Lung (tissue), 12 donors: ENCODE results near the gene GALNT16. TPM values are rescaled to one million over a fixed set of nuclear protein-coding genes. Genes with fewer than 3 reads are reported as not detected.

Experiments
- ATAC-seq: fragments of 200-7000 bp; cut with Tn5 transposase; one replicate; pipeline ENCODE4 v1.9.1; 2020; ENCODE audit warnings: moderate number of reproducible peaks; ENCODE audit not compliant: insufficient read depth, low FRiP score
- DNase-seq, 3 donors: peaks; one replicate each; pipeline ENCODE4 v3.0.0-alpha.2; 2013 to 2017
- H3K27ac ChIP-seq, 2 donors: one replicate each; pipeline ENCODE4 v1.5.1; 2013; ENCODE audit warnings: mild to moderate bottlenecking in 2 of 2, moderate library complexity in 2 of 2, control low read depth in 1 of 2, inconsistent platforms in 1 of 2, low read depth in 1 of 2, low read length in 1 of 2
- H3K27me3 ChIP-seq, 3 donors: one replicate each; pipeline ENCODE4 v1.5.1; 2013; ENCODE audit warnings: low read length in 2 of 3; ENCODE audit not compliant: control insufficient read depth in 3 of 3, insufficient read depth in 3 of 3
- H3K36me3 ChIP-seq, 4 donors: one replicate each; pipeline ENCODE4 v1.5.1; 2013; ENCODE audit warnings: low read length in 4 of 4, mild to moderate bottlenecking in 1 of 4, moderate library complexity in 1 of 4; ENCODE audit not compliant: control insufficient read depth in 4 of 4, insufficient read depth in 4 of 4
- H3K4me1 ChIP-seq, 5 donors: one replicate each; pipeline ENCODE4 v1.5.1; 2013; ENCODE audit warnings: low read length in 5 of 5, mild to moderate bottlenecking in 2 of 5, moderate library complexity in 1 of 5; ENCODE audit not compliant: control insufficient read depth in 5 of 5, insufficient read depth in 5 of 5
- H3K4me3 ChIP-seq: one replicate; pipeline ENCODE4 v1.5.1; 2013; ENCODE audit warnings: mild to moderate bottlenecking, control low read depth, moderate library complexity
- H3K9ac ChIP-seq, 2 donors: one replicate each; pipeline ENCODE4 v1.5.1; 2013; ENCODE audit warnings: low read length in 2 of 2, control low read depth in 1 of 2; ENCODE audit not compliant: insufficient read depth in 1 of 2
- H3K9me3 ChIP-seq, 4 donors: one replicate each; pipeline ENCODE4 v1.5.1; 2013; ENCODE audit warnings: low read length in 3 of 4, mild to moderate bottlenecking in 1 of 4, moderate library complexity in 1 of 4; ENCODE audit not compliant: control insufficient read depth in 4 of 4, insufficient read depth in 3 of 4
- WGBS, 2 donors: extraction: QIAGEN DNeasy Blood & Tissue Kit; methylation state at CpG; one replicate each; pipeline ENCODE4 v1.1.7; 2013; 5-methylcytosine and 5-hydroxymethylcytosine counted together
- polyA plus RNA-seq, 2 donors: library from polyadenylated mRNA; stranded (reverse); fragments of 200-250 nt; gene quantifications; one replicate each; pipeline ENCODE4 v1.2.1, GENCODE V29; 2013
- total RNA-seq, 2 donors: library from RNA; depleted of rRNA in 1 of 2; stranded (reverse); fragments of >200 nt in 1 of 2; gene quantifications; one replicate each; pipeline ENCODE4 v1.2.1, GENCODE V29; 2014 to 2021
- TF ChIP-seq, protein P1 (sequence below): IDR thresholded peaks from 2 replicates; pipeline ENCODE4 v1.5.1; 2012; ENCODE audit warnings: mild to moderate bottlenecking; ENCODE audit errors: control extremely low read depth, extremely low read depth
- donor health status: control.
- donor health status: control.
- donor health status: Bipolar disorder and iron deficiency.
- donor health status: healthy.
- donor health status: DM: yes; HTN: yes; CAD: no.

The GALNT16 gene
- total and polyA plus RNA-seq, 4 donors, result 0.27 to 4.1 (median 1.4) TPM

DNA sequence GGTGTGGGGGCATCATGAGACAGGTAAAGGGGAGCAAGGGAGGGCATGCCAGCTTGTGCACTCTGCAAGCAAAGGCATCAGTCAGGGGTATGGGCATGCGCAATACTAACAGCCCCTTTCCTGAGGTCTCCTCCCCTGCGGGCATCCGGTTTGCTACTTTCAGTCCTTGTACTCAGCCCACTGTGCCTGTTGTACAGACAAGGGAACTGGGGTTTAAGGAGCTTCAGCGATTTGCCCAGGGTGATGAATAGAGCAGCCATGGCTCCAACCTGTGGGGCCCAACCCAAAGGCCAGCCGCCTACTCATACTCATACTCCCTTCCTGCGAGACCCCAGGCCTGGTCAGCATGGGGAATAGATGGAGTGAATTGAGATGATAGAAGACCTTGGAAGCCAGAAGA, 66.7 kb downstream of the GALNT16 start:
- DNase-seq (no peak), ATAC-seq (no peak)
- TF ChIP-seq, protein P1, sequence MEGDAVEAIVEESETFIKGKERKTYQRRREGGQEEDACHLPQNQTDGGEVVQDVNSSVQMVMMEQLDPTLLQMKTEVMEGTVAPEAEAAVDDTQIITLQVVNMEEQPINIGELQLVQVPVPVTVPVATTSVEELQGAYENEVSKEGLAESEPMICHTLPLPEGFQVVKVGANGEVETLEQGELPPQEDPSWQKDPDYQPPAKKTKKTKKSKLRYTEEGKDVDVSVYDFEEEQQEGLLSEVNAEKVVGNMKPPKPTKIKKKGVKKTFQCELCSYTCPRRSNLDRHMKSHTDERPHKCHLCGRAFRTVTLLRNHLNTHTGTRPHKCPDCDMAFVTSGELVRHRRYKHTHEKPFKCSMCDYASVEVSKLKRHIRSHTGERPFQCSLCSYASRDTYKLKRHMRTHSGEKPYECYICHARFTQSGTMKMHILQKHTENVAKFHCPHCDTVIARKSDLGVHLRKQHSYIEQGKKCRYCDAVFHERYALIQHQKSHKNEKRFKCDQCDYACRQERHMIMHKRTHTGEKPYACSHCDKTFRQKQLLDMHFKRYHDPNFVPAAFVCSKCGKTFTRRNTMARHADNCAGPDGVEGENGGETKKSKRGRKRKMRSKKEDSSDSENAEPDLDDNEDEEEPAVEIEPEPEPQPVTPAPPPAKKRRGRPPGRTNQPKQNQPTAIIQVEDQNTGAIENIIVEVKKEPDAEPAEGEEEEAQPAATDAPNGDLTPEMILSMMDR, result no peak
- Histone ChIP-seq H3K27me3 (no peaks in the 10 kb centered on the region), H3K4me1 (no peaks in the 10 kb centered on the region), H3K9me3 (peaks cover 0 to 2% (median 0%) of the 10 kb centered on the region in 4 donors), H3K36me3 (no peaks in the 10 kb centered on the region), H3K27ac (no peak overlapping the region), H3K4me3 (no peak overlapping the region), H3K9ac (no peak overlapping the region)
- 64 to 71% methylated on average over 5 to 6 of the region's 6 CpGs for WGBS, 2 donors

DNA sequence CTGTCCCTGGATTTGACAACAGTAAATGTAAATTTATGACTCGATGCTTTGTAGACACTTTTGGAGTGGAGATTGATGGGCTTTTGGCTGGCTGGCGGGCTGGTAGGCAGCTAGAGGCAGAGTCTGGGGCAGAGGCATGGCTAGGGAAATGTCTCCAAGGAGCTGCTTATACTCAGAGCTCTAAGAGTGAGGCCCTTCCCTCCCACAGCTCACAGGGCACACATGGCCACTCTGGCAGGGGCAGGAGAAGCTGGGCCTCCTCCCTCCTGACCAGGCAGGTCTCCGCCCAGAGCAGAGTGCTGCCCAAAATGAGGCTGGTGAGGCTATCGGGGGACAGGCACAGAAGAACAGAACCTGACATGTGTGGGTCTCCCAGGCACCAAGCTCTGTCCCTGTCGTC, 67.5 kb downstream of the GALNT16 start:
- TF ChIP-seq, protein P1, result no peak
- DNase-seq, result no peak
- H3K4me3 ChIP-seq, result no peak overlapping the region
- no peak overlapping the region for H3K27ac ChIP-seq
- H3K4me1 ChIP-seq, result no peaks in the 10 kb centered on the region
- ATAC-seq, result no peak
- H3K27me3 ChIP-seq, result no peaks in the 10 kb centered on the region
- 83 to 84% methylated on average over 5 of the region's 5 CpGs for WGBS, 2 donors
- H3K9ac ChIP-seq, result no peak overlapping the region
- H3K9me3 ChIP-seq, result peaks cover 0 to 2% (median 0%) of the 10 kb centered on the region in 4 donors
- H3K36me3 ChIP-seq, result no peaks in the 10 kb centered on the region

DNA sequence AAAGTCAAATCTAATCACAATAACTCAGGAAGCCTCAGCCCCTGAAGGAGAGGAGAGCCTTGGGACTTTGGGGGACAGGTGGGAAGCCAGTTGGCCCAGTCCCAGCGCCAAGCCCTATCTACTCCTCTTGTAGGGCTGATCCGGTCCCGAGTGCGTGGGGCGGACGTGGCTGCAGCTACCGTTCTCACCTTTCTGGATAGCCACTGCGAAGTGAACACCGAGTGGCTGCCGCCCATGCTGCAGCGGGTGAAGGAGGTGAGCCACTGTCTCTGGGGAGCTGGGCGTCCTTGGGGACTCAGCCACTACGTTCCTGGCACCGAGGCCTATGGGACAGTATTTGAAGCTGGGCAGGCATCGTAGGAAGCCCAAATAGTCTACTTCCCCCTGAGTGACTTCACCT, 68.4 kb downstream of the GALNT16 start:
- Histone ChIP-seq H3K9me3 (peaks cover 0 to 2% (median 0%) of the 10 kb centered on the region in 4 donors), H3K36me3 (no peaks in the 10 kb centered on the region), H3K27ac (no peak overlapping the region), H3K4me3 (no peak overlapping the region), H3K27me3 (no peaks in the 10 kb centered on the region), H3K4me1 (no peaks in the 10 kb centered on the region), H3K9ac (no peak overlapping the region)
- DNase-seq, result no peak
- no peak for ATAC-seq
- 92 to 97% methylated on average over 15 of the region's 15 CpGs for WGBS, 2 donors
- TF ChIP-seq, protein P1, result no peak

DNA sequence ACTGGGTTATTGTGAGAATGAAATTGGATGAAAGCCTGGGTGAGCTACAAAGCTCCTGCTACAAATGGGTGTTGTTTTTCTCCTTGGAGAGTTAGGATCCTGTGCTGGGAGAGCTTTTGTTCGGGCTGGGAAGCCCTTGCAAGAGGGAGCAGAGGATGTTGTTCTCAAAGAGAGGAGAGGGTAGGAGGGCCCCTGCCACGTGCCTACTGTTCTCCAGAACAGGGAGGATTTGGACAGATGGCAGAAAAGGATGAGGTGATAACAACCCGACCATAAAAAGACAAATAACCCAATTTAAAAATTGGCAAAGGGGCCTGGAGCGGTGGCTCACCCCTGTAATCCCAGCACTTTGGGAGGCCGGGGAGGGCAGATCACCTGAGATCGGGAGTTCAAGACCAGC, 68.8 kb downstream of the GALNT16 start:
- H3K36me3 ChIP-seq, result no peaks in the 10 kb centered on the region

More for the DNA sequence above, 68.8 kb downstream of the GALNT16 start:
- no peak overlapping the region for H3K27ac ChIP-seq
- ATAC-seq (no peak), DNase-seq (no peak)
- H3K4me3 ChIP-seq, result no peak overlapping the region
- H3K9ac ChIP-seq, result no peak overlapping the region
- 88 to 93% methylated on average over 6 of the region's 6 CpGs for WGBS, 2 donors
- TF ChIP-seq, protein P1, result no peak
- peaks cover 0 to 2% (median 0%) of the 10 kb centered on the region in 4 donors for H3K9me3 ChIP-seq
- no peaks in the 10 kb centered on the region for H3K27me3 ChIP-seq
- H3K4me1 ChIP-seq, result no peaks in the 10 kb centered on the region
